Mesothelial cell of epicardium (in vitro differentiated cells): Measurements from ENCODE around the gene SUGP2. TPM values are rescaled to one million over a fixed set of nuclear protein-coding genes. Genes with fewer than 3 reads are reported as not detected.

Experiments
- DNase-seq, 2 experiments: peaks; one replicate each; pipeline ENCODE4 v3.0.0; 2021; ENCODE audit warnings: low spot score in 2 of 2; ENCODE audit not compliant: unreplicated experiment in 2 of 2
- H3K27ac Mint-ChIP-seq: 2 replicates; pipeline ENCODE4 v1.8.0; 2021; ENCODE audit warnings: mixed read lengths
- H3K27me3 Mint-ChIP-seq: 2 replicates; pipeline ENCODE4 v1.8.0; 2021; ENCODE audit warnings: low read depth, mixed read lengths
- H3K36me3 Mint-ChIP-seq: 2 replicates; pipeline ENCODE4 v1.8.0; 2021; ENCODE audit warnings: mixed read lengths
- H3K4me1 Mint-ChIP-seq: 2 replicates; pipeline ENCODE4 v1.8.0; 2021; ENCODE audit warnings: mixed read lengths
- H3K4me3 Mint-ChIP-seq: 2 replicates; pipeline ENCODE4 v1.8.0; 2021; ENCODE audit warnings: mild to moderate bottlenecking, moderate library complexity, mixed read lengths
- H3K9me3 Mint-ChIP-seq: 2 replicates; pipeline ENCODE4 v1.8.0; 2021; ENCODE audit warnings: mixed read lengths
- total RNA-seq: library from RNA; stranded (reverse); gene quantifications from 3 replicates; pipeline ENCODE4 v1.2.1, GENCODE V29; 2021
- TF ChIP-seq, protein P1 (sequence below): fragments of 200-600 bp; sonication (generic); IDR thresholded peaks from one replicate; pipeline ENCODE4 v1.5.0; 2021; ENCODE audit warnings: antibody characterized with exemption; ENCODE audit not compliant: unreplicated experiment

SUGP2 gene
- total RNA-seq, 1 donor from 2014 or later = 152 TPM

DNA sequence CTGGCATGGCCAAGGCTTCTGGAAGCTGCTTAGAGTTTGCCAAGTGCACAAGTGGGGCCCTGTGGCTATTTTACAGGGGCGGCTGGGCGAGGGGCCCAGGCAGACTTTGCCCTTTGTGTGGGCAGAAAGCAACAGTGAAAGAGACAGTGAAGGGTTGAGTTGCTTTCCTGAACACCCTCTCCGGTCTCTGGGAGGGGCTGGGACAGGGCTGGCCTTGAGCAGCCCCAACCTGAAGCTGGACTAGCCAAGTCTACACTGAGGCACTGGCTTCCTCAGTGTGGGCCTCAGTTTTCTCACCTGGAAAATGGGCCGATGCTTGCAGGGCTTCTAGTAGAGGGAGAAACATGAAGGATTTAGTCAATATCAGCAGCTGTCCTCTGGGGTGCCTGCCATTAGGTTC is 89.9 kb downstream of the SUGP2 start:
- peaks cover 1% of the 10 kb centered on the region for H3K27me3 Mint-ChIP-seq
- H3K9me3 Mint-ChIP-seq = no peaks in the 10 kb centered on the region
- TF ChIP-seq, protein P1, sequence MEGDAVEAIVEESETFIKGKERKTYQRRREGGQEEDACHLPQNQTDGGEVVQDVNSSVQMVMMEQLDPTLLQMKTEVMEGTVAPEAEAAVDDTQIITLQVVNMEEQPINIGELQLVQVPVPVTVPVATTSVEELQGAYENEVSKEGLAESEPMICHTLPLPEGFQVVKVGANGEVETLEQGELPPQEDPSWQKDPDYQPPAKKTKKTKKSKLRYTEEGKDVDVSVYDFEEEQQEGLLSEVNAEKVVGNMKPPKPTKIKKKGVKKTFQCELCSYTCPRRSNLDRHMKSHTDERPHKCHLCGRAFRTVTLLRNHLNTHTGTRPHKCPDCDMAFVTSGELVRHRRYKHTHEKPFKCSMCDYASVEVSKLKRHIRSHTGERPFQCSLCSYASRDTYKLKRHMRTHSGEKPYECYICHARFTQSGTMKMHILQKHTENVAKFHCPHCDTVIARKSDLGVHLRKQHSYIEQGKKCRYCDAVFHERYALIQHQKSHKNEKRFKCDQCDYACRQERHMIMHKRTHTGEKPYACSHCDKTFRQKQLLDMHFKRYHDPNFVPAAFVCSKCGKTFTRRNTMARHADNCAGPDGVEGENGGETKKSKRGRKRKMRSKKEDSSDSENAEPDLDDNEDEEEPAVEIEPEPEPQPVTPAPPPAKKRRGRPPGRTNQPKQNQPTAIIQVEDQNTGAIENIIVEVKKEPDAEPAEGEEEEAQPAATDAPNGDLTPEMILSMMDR = no peak
- no peak overlapping the region for H3K27ac Mint-ChIP-seq
- peaks cover 4% of the 10 kb centered on the region for H3K36me3 Mint-ChIP-seq
- H3K4me3 Mint-ChIP-seq = no peak overlapping the region
- DNase-seq = no peak
- peaks cover 13% of the 10 kb centered on the region for H3K4me1 Mint-ChIP-seq

DNA sequence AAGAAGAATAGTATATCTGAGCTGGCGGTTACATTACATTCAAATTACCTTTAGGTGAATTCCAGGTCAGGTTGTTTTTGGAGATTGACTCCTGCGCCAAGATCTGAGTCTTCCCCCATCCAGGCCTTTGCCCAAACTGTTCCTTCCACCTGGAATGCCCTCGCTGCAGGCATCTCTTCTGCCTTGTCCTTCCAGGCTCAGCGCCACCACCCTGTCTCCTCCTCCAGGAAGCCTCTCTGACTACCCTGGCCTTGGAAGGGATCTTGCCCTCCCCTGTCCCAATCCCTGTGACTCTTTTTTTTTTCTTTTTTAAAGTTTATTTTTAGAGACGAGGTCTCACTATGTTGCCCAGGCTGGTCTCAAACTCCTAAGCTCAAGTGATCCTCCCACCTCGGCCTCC is 90.6 kb downstream of the SUGP2 start:
- Mint-ChIP-seq H3K4me3 (peak overlapping the region; percentile 54), H3K27ac (peak overlapping the region; percentile 39), H3K36me3 (peaks cover 4% of the 10 kb centered on the region), H3K9me3 (no peaks in the 10 kb centered on the region), H3K27me3 (peaks cover 1% of the 10 kb centered on the region), H3K4me1 (peaks cover 13% of the 10 kb centered on the region)
- no peak for DNase-seq
- TF ChIP-seq, protein P1 = no peak

DNA sequence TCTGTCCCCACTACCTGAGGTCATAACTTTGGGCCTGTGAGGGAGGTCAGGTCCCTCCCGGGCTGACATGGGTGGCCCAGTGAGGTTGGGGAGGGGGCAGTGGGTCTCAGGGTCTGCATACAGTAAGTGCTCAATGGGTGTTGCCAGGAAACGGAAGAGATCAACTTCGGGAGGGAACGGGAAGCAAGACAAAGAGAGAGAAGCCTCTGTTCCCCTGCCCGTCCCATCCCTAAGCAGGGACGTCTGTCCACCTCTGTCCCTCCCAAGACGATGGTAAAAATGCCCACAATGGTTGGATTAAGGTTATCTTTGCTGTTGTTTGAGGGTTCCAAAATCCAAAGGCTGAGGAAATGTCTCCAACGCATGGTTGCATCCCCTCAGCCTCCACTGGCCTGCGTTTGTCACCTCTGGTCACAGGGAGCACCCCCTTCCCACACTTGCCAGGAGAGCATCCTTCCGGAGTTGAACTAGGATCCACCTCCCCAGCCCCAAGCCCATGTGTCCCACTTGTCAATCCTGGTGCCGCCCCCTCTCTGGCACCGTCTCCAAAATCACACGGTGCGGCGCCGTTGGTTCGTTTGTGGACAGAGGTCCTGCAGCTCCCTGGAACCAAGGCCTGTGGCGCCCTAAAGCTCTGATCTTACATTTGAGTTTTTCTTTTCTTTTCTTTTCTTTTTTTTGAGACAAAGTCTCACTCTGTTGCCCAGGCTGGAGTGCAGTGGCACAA is 91.5 kb downstream of the SUGP2 start:
- peak overlapping the region; percentile 54 for H3K4me3 Mint-ChIP-seq
- H3K36me3 Mint-ChIP-seq = peaks cover 8% of the 10 kb centered on the region
- peaks cover 1% of the 10 kb centered on the region for H3K27me3 Mint-ChIP-seq
- H3K4me1 Mint-ChIP-seq = peaks cover 13% of the 10 kb centered on the region
- TF ChIP-seq, protein P1 = no peak
- DNase-seq = no peak
- H3K9me3 Mint-ChIP-seq = no peaks in the 10 kb centered on the region
- peak overlapping the region; percentile 39 for H3K27ac Mint-ChIP-seq

Other genes with a start within 250 kb of the SUGP2 start
- 0.16 to 0.31 TPM (median 0.18 TPM) in 3 replicates for gene COMP, start 242.2 kb downstream of the SUGP2 start, total RNA-seq
- gene UPF1, start 201.6 kb downstream of the SUGP2 start, total RNA-seq = 72.1 to 73.3 TPM (median 73.0 TPM) in 3 replicates
- 8.5 to 9.4 TPM (median 8.8 TPM) in 3 replicates for gene CERS1, start 137.4 kb downstream of the SUGP2 start, total RNA-seq
- 161 to 174 TPM (median 163 TPM) in 3 replicates for gene COPE, start 114.1 kb downstream of the SUGP2 start, total RNA-seq
- gene DDX49, start 113.8 kb downstream of the SUGP2 start, total RNA-seq = 41.3 to 46.1 TPM (median 45.6 TPM) in 3 replicates
- 53.7 to 60.4 TPM (median 56.3 TPM) in 3 replicates for gene HOMER3, start 92.3 kb downstream of the SUGP2 start, total RNA-seq
- gene ARMC6, start 86 bp upstream of the SUGP2 start, total RNA-seq = 25.5 to 28.2 TPM (median 25.8 TPM) in 3 replicates
- 21.2 to 22.1 TPM (median 21.2 TPM) in 3 replicates for gene SLC25A42, start 30.5 kb upstream of the SUGP2 start, total RNA-seq
- gene TMEM161A, start 105.0 kb upstream of the SUGP2 start, total RNA-seq = 45.5 to 48.4 TPM (median 46.5 TPM) in 3 replicates
- 1.4 to 2.9 TPM (median 2.8 TPM) in 3 replicates for gene MEF2B, start 136.7 kb upstream of the SUGP2 start, total RNA-seq
- gene BORCS8, start 158.6 kb upstream of the SUGP2 start, total RNA-seq = 26.4 to 28.4 TPM (median 26.7 TPM) in 3 replicates
- gene RFXANK, start 158.7 kb upstream of the SUGP2 start, total RNA-seq = 90.4 to 93.6 TPM (median 92.0 TPM) in 3 replicates
- gene NR2C2AP, start 169.9 kb upstream of the SUGP2 start, total RNA-seq = 9.4 to 11.8 TPM (median 10.1 TPM) in 3 replicates
- 0.02 to 0.29 TPM (median 0.07 TPM) in 3 replicates for gene NCAN, start 178.4 kb upstream of the SUGP2 start, total RNA-seq
- 3.5 to 5.7 TPM (median 4.0 TPM) in 3 replicates for gene TM6SF2, start 239.8 kb upstream of the SUGP2 start, total RNA-seq